IPS-20b (cell line): Measurements from ENCODE around the gene BBX.

Experiments
- H3K27ac ChIP-seq: one replicate; pipeline ENCODE4 v1.5.1; 2013; ENCODE audit warnings: low read length
- H3K27me3 ChIP-seq: 2 replicates; pipeline ENCODE4 v1.6.1; 2013; ENCODE audit warnings: mild to moderate bottlenecking, low read length, inconsistent platforms; ENCODE audit not compliant: insufficient read depth
- H3K36me3 ChIP-seq: 2 replicates; pipeline ENCODE4 v1.6.1; 2013; ENCODE audit warnings: low read depth, mild to moderate bottlenecking, inconsistent platforms, low read length, moderate library complexity; ENCODE audit not compliant: insufficient read depth
- H3K4me1 ChIP-seq: 2 replicates; pipeline ENCODE4 v1.6.1; 2013; ENCODE audit warnings: mild to moderate bottlenecking, control low read depth, inconsistent platforms, low read length, moderate library complexity; ENCODE audit not compliant: insufficient read depth
- H3K4me3 ChIP-seq: 2 replicates; pipeline ENCODE4 v1.5.1; 2013; ENCODE audit warnings: mild to moderate bottlenecking, low read length, inconsistent platforms
- H3K9ac ChIP-seq: 2 replicates; pipeline ENCODE4 v1.6.1; 2013; ENCODE audit warnings: low read depth, mild to moderate bottlenecking, inconsistent platforms, low read length, moderate library complexity
- H3K9me3 ChIP-seq: 2 replicates; pipeline ENCODE4 v1.6.1; 2013; ENCODE audit warnings: mild to moderate bottlenecking, low read depth, low read length, inconsistent platforms; ENCODE audit not compliant: insufficient read depth

Gene BBX

GRCh38 chr3:107757140-107757539 lies 234.4 kb downstream of the BBX start:
- no peak overlapping the region for H3K27ac ChIP-seq
- no peaks in the 10 kb centered on the region for H3K27me3 ChIP-seq
- H3K9me3 ChIP-seq: no peaks in the 10 kb centered on the region
- peaks cover 4% of the 10 kb centered on the region; the same call in 1 of the 2 replicates for H3K36me3 ChIP-seq
- H3K9ac ChIP-seq: no peak overlapping the region
- H3K4me3 ChIP-seq: no peak overlapping the region
- no peaks in the 10 kb centered on the region for H3K4me1 ChIP-seq

GRCh38 chr3:107760144-107760543 lies 237.4 kb downstream of the BBX start:
- Histone ChIP-seq H3K4me1 (no peaks in the 10 kb centered on the region), H3K4me3 (no peak overlapping the region), H3K9me3 (no peaks in the 10 kb centered on the region), H3K36me3 (peaks cover 4% of the 10 kb centered on the region; the same call in 1 of the 2 replicates), H3K9ac (no peak overlapping the region), H3K27me3 (no peaks in the 10 kb centered on the region), H3K27ac (no peak overlapping the region)

- H3K4me1 ChIP-seq: no peaks in the 10 kb centered on the region
- H3K36me3 ChIP-seq: no peaks in the 10 kb centered on the region; the same call in 1 of the 2 replicates
- H3K9ac ChIP-seq: no peak overlapping the region
- H3K9me3 ChIP-seq: no peaks in the 10 kb centered on the region
- H3K27me3 ChIP-seq: no peaks in the 10 kb centered on the region
- no peak overlapping the region for H3K27ac ChIP-seq
- no peak overlapping the region for H3K4me3 ChIP-seq
Observed at GRCh38 chr3:107761391-107761790, 238.6 kb downstream of the BBX start.

GRCh38 chr3:107765524-107765923 lies 242.8 kb downstream of the BBX start:
- H3K4me1 ChIP-seq: no peaks in the 10 kb centered on the region
- H3K36me3 ChIP-seq: no peaks in the 10 kb centered on the region
- no peaks in the 10 kb centered on the region for H3K9me3 ChIP-seq
- no peak overlapping the region for H3K4me3 ChIP-seq
- H3K9ac ChIP-seq: no peak overlapping the region
- H3K27me3 ChIP-seq: no peaks in the 10 kb centered on the region
- H3K27ac ChIP-seq: no peak overlapping the region

DNA sequence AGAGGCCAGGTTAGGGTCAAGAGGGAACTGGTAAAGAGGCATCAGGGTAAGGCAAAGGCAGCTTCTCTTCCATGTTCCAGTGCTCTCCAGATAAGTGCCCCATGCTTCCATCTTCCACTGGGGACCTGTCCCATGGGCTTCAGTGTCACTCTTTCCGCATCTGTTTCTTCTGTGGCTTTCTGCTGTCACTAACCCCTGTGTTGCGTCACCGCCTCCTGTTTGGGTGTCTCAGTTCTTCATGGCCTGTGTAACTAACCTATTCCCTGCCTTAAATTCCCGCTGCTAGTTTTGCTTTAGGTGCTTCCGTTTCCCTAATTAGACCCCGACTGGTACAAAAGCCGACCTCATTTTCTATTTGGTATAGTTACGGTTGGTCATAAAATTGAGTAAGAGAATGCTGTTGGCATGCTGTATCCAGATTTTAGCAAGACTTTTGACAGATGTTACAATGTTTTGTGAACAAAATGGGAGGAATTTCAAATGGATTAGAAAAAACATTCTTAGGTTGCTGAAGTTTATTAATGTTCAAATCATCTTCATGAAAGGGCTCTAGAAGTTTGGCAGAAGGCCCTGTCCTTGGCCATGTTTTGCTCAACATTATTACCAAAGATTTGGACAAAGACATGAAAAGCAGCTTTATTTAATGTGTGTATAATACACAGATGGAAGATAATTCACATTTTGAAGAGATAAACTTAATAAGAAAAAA lies 245.3 kb downstream of the BBX start:
- Histone ChIP-seq H3K36me3 (no peaks in the 10 kb centered on the region), H3K4me3 (no peak overlapping the region), H3K27me3 (no peaks in the 10 kb centered on the region), H3K9me3 (no peaks in the 10 kb centered on the region), H3K4me1 (no peaks in the 10 kb centered on the region), H3K27ac (no peak overlapping the region), H3K9ac (no peak overlapping the region)

DNA sequence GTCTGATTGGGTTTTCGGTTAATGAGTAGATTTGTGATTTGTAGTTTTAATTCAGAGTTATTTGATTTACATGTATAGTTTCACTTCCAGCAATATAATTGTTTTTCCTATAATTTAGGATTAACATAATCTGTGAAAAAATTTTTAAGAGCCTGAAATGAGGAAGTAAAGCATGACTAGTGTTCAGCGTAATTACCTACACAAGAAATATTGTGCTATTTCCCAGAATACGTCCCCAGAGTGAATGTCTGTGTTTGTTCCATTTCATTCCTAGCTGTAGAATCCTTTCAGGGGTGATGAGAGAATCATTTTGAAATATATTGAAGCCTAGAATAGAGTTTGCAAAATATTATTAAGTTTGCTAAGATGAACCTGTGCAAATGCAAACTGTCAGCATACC lies 247.1 kb downstream of the BBX start:
- H3K27me3 ChIP-seq: no peaks in the 10 kb centered on the region
- no peaks in the 10 kb centered on the region for H3K4me1 ChIP-seq
- H3K27ac ChIP-seq: no peak overlapping the region
- H3K36me3 ChIP-seq: peaks cover 4% of the 10 kb centered on the region
- H3K9me3 ChIP-seq: no peaks in the 10 kb centered on the region
- no peak overlapping the region for H3K4me3 ChIP-seq
- H3K9ac ChIP-seq: no peak overlapping the region

DNA sequence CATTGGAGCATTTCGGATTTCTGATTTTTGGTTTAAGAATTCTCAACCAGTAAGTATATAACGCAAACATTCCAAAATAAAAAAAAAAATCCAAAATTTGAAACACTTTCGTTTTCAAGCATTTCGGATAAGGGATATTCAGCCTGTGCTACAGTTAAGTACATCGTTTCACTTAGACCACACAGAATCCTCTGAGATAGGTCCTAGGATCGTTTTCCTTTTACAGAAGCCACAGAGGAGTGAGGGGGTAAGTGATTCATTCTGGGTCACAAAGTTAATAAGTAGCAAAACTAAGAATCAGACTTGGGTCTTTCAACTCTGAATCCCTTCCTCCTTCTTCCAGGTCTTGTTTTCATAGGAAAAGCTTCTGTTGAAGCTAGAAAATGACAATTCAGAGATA lies 249.3 kb downstream of the BBX start:
- no peaks in the 10 kb centered on the region for H3K4me1 ChIP-seq
- no peak overlapping the region for H3K4me3 ChIP-seq
- no peaks in the 10 kb centered on the region for H3K9me3 ChIP-seq
- peaks cover 10% of the 10 kb centered on the region for H3K36me3 ChIP-seq
- H3K27me3 ChIP-seq: no peaks in the 10 kb centered on the region
- H3K9ac ChIP-seq: no peak overlapping the region
- H3K27ac ChIP-seq: no peak overlapping the region

- Histone ChIP-seq H3K27ac (no peak overlapping the region), H3K9ac (no peak overlapping the region), H3K4me1 (no peaks in the 10 kb centered on the region), H3K36me3 (peaks cover 31% of the 10 kb centered on the region), H3K4me3 (no peak overlapping the region), H3K27me3 (no peaks in the 10 kb centered on the region), H3K9me3 (no peaks in the 10 kb centered on the region)
Observed at GRCh38 chr3:107775974-107776373, 253.2 kb downstream of the BBX start.

DNA sequence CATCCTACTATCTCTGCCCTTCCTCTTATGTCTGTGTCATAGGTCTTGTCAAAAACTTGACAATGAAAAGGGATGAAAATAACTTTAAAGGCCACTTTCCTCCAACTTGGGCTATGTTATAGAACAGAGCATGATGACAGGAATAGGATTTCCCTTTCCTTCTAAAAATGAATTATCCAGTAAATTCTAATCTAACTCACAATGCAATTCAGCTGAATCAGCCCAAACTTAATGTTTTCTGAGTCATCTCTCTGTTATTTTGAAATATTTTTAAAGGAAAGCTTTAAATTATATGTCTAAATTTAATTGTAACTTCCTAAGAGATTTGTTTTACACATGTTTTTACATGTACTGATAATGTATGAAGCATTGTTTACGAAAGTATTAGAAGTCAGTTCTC lies 258.5 kb downstream of the BBX start:
- Histone ChIP-seq H3K27ac (no peak overlapping the region), H3K9ac (no peak overlapping the region), H3K4me1 (no peaks in the 10 kb centered on the region), H3K27me3 (no peaks in the 10 kb centered on the region), H3K9me3 (no peaks in the 10 kb centered on the region), H3K4me3 (no peak overlapping the region), H3K36me3 (peaks cover 29% of the 10 kb centered on the region)

- H3K27me3 ChIP-seq: no peaks in the 10 kb centered on the region
Observed at GRCh38 chr3:107782054-107782453, 259.3 kb downstream of the BBX start.

DNA sequence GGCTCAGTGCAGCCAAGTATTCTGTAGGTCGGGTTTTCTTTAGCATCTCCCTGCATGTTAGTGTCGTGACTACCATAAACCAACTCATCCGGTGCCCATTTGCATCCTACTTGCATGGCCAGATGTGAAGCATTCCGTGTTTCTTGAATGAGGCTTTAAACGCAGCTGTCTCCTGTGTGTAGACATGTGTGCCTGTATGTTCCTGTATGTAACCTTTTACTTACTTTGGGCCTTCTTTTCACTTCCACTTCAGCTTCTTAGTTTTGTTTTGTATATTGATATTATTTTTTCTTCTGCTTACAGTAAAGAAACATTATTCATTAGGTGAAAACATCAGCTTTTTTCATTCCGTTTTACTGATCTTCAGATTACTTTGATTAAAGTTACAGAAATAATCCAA lies 267.9 kb downstream of the BBX start:
- H3K27ac ChIP-seq: no peak overlapping the region
- H3K9me3 ChIP-seq: no peaks in the 10 kb centered on the region
- H3K27me3 ChIP-seq: no peaks in the 10 kb centered on the region
- H3K36me3 ChIP-seq: peaks cover 30% of the 10 kb centered on the region
- no peak overlapping the region for H3K9ac ChIP-seq
- H3K4me3 ChIP-seq: no peak overlapping the region
- no peaks in the 10 kb centered on the region for H3K4me1 ChIP-seq

More at GRCh38 chr3:107782054-107782453, 259.3 kb downstream of the BBX start:
- Histone ChIP-seq H3K9me3 (no peaks in the 10 kb centered on the region), H3K27ac (no peak overlapping the region), H3K9ac (no peak overlapping the region), H3K4me1 (no peaks in the 10 kb centered on the region), H3K4me3 (no peak overlapping the region), H3K36me3 (peaks cover 29% of the 10 kb centered on the region)

GRCh38 chr3:107791027-107791426 lies 268.3 kb downstream of the BBX start:
- H3K4me1 ChIP-seq: no peaks in the 10 kb centered on the region
- no peaks in the 10 kb centered on the region for H3K9me3 ChIP-seq
- no peaks in the 10 kb centered on the region for H3K27me3 ChIP-seq
- H3K4me3 ChIP-seq: no peak overlapping the region
- H3K27ac ChIP-seq: no peak overlapping the region
- H3K9ac ChIP-seq: no peak overlapping the region
- H3K36me3 ChIP-seq: peaks cover 26% of the 10 kb centered on the region
